GM19043 (cell line): ENCODE data around the gene CD302.
"Not testable (repeated sequence)": the region's sequence is repeated elsewhere in the genome, so short reads cannot be mapped to it uniquely, and the experiment has no call there.

Experiments
- ATAC-seq: cut with Tn5 transposase; IDR thresholded peaks from one replicate; pipeline ENCODE4 v1.9.1; 2021; ENCODE audit warnings: low read depth; ENCODE audit not compliant: unreplicated experiment

CD302 gene

DNA sequence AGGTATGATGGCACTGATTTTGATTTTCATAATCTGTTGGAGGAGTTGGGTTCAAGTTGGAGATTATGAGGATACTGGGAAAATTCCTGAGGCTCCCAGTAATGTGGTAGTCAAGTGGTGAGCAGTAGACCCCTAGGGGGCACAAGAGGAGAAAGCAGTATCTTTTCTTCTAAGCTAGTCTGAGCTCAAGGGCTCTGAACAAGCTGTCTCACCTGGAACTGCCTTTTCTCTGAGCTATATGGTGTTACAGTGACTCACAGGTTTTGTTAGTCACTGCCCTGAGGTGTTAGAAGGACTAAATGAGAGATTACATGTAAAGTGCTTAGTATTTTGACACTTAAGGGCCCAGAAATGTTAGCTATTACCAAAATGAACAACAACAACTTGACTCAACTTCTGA lies 42.2 kb downstream of the CD302 start:
- no peak for ATAC-seq

DNA sequence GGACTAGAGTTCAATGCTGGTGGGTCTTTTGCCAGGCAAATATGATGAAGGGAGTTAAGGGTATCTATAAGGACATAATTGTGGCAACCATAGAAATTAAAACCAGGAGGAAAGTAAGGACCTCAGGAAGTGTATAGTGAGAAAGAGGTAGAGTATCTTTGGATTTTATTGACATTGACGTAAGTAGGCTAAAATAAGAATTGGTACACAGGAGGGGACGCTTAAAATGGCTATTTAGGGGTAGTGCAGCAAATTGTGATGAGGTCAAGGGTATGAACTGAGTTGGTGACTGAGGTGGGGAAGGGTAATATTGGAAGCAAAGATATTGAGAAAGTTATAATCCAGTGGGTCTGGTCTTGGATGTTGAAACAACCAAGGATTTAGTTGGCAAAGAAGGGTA lies 43.0 kb downstream of the CD302 start:
- no peak for ATAC-seq

DNA sequence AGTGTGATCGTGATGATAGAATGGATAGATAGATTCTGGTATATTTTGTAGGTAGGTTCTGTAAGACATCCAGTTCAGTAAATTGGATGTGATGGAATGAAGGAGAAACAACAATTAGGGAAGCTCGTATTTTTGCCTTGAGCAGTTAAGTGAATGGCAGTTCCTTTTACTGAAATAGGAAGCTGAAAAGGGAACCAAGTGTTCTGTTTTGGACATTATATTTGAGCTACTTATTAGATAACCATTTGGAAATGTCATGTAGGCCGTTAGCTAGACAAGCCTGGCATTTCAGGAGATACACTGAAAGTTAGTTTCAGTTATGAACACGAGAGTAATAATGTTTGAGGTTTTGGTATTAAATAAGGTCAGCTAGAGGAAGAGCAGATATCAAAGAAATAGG lies 44.2 kb downstream of the CD302 start:
- ATAC-seq, result no peak

GRCh38 chr2:159750873-159751272 lies 47.1 kb downstream of the CD302 start:
- ATAC-seq, result no peak

- no peak for ATAC-seq
These were observed 49.9 kb downstream of the CD302 start for GRCh38 chr2:159748089-159748488.

DNA sequence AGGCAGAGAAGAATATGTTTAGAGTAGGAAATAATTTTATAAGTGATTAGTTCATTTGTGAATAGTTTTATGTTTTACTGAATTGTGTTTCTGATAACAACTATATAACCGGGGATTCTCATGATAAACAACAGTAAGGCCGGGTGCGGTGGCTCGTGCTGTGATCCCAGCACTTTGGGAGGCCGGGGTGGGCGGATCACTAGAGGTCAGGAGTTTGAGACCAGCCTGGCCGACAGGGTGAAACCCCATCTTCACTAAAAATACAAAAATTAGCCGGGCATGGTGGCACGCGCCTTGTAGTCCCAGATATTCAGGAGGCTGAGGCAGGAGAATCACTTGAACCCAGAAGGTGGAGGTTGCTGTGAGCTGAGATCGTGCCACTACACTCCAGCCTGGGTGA lies 52.8 kb downstream of the CD302 start:
- ATAC-seq, result not testable (repeated sequence)

GRCh38 chr2:159744363-159744762 lies 53.6 kb downstream of the CD302 start:
- ATAC-seq, result no peak

DNA sequence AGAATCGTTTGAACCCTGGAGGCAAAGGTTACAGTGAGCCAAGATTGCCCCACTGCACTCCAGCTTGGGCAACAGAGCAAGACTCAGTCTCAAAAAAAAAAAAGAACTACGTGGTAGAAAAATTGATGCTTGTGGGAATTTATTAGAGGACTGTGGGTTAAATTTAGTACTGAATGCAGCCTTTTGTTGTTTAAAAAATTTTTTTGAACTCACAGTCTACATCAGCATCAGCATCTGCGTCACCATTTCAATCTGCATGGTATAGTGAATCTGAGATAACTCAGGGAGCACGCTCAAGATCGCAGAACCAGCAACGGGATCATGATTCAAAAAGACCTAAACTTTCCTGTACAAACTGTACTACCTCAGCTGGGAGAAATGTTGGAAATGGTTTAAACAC lies 55.2 kb downstream of the CD302 start:
- ATAC-seq, result no peak

- ATAC-seq, result no peak
These were observed 59.3 kb downstream of the CD302 start for GRCh38 chr2:159738509-159739390.

GRCh38 chr2:159737917-159738296 lies 60.1 kb downstream of the CD302 start:
- ATAC-seq, result no peak

DNA sequence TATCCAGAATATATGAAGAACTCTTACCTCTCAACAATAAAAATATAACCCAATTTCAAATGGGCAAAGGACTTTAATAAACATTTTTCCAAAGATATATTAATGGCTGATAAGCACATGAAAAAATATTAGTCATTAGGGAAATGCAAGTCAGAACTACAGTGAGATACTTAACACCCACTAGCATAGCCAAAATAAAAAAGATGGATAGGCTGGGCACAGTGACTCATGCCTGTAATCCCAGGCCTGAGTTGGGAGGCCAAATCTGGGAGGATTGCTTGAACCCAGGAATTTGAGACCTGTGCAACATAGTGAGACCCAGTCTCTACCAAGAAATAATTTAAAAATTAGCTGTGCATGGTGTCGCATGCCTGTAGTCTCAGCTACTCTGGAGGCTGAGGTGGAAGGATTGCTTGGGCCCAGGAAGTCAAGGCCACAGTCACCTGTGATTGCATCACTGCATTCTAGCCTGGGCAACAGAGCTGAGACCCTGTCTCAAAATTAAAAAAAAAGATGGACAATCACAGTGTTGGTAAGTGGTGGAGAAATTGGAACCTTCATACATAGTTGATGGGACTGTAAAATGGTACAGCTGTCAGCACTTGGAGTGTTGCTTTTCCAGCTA lies 60.6 kb downstream of the CD302 start:
- no peak for ATAC-seq

DNA sequence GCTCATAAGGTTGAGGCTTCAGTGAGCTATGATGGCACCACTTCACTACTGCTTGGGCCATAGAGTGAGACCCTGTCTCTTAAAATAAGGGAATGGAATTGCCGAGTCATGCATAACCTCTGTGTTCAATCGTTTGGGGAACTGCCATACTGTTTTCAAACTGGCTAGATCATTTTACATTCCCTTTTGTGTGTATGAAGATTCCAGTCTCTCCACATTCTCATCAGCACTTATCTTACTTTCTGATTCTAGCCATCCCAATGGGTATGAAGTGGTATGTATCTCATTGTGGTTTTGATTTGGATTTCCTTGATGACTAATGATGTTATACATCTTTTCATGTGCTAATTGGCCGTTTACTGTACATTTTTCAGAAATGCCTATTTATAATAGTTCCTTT lies 62.0 kb downstream of the CD302 start:
- no peak for ATAC-seq

GRCh38 chr2:159735648-159736047 lies 62.4 kb downstream of the CD302 start:
- no peak for ATAC-seq

DNA sequence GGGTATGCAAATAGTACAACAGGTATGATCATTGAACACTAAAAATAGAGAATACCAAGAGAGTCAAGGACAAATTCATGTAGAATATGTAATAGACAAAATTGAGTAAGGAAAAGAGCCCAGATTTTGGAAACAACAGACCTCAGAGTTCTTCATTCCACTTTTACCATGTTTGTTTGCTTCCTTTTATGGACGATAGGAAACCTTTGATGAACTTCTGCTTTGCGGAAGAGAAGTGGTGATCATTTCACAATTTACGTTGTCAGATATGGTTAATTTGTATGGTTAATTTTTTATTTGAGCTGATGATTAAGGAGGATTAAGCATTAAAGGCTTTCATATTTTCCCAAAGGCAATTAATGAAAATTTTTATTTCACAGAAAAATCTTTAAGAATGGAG lies 69.4 kb downstream of the CD302 start:
- no peak for ATAC-seq

GRCh38 chr2:159725713-159726112 lies 72.3 kb downstream of the CD302 start:
- no peak for ATAC-seq

GRCh38 chr2:159724795-159725572 lies 73.0 kb downstream of the CD302 start:
- ATAC-seq, result not testable (repeated sequence)

DNA sequence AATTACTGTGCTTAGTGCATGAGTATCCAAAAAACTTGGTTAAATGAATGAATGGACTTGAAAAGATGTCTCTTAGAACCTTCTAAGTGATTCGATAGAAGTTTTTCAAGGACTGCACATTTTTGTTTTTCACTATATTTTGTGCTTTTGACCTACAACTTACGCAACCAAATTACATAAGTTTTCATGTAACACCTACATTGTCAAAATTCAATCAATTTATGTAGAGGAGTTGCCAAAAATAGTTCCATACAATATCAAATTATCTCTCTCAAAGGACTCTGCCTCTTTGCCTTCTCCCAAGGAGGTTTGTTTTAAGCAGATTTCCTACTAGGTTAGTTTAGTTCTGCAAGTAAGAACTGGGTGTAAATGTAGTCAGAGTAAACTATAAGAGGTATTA lies 75.4 kb downstream of the CD302 start:
- ATAC-seq, result no peak

DNA sequence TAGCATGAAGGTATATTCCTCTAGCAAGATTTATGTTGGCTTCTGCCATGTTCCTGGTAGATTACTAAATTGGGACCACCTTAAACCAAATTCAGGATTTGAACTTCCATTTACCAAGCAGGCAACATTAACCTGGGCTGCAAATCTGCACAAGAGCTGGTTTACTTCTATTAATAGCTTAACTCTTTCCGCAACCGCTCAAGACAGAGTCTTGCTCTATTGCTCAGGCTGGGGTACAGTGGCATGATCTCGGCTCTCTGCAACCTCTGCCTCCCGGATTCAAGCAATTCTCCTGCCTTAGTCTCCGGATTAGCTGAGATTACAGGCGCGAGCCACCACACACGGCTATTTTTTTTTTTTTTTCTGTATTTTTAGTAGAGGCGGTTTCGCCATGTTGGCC lies 77.3 kb downstream of the CD302 start:
- no peak for ATAC-seq
